ENCODE data around the gene CACNA2D4. TPM values are rescaled to one million over a fixed set of nuclear protein-coding genes. Genes with fewer than 3 reads are reported as not detected.

CACNA2D4 gene
- total RNA-seq, 4 donors from 2014 or later, result 1.4 to 3.3 (median 3.0) TPM

DNA sequence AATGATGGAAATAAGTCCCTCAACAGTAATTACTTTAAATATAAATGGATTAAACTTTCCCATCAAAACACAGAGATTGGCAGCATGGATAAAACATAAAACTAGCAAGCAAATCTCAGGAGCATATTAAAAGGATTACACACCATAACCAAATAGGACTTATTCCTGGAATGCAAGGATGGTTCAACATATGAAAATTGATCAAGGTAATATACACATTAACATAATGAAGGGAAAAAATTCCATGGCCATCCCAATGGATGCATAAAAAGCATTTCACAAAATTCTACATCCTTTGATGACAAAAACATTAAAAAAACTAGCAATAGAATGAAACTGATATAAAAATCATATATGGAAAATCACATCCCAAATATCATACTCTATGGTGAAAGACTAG is 13.6 kb downstream of the CACNA2D4 start:
- Histone ChIP-seq H3K27me3 (peaks cover 24% of the 10 kb centered on the region), H3K4me3 (no peak overlapping the region), H3K9me3 (peaks cover 0 to 58% (median 0%) of the 10 kb centered on the region in 3 donors), H3K27ac (no peak overlapping the region), H3K4me1 (peaks cover 0 to 8% (median 0%) of the 10 kb centered on the region in 3 donors), H3K36me3 (no peaks in the 10 kb centered on the region)
- TF ChIP-seq, protein P1, sequence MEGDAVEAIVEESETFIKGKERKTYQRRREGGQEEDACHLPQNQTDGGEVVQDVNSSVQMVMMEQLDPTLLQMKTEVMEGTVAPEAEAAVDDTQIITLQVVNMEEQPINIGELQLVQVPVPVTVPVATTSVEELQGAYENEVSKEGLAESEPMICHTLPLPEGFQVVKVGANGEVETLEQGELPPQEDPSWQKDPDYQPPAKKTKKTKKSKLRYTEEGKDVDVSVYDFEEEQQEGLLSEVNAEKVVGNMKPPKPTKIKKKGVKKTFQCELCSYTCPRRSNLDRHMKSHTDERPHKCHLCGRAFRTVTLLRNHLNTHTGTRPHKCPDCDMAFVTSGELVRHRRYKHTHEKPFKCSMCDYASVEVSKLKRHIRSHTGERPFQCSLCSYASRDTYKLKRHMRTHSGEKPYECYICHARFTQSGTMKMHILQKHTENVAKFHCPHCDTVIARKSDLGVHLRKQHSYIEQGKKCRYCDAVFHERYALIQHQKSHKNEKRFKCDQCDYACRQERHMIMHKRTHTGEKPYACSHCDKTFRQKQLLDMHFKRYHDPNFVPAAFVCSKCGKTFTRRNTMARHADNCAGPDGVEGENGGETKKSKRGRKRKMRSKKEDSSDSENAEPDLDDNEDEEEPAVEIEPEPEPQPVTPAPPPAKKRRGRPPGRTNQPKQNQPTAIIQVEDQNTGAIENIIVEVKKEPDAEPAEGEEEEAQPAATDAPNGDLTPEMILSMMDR (IDR thresholded peaks at IDR 0.05), result no peak
- TF ChIP-seq EP300 (IDR thresholded peaks at IDR 0.05), result no peak
- ATAC-seq, result no peak

- 49 to 67% methylated on average over 4 to 5 of the region's 5 CpGs for WGBS, 2 donors (ENCODE audit: low coverage in 1 of 2)
- Histone ChIP-seq H3K36me3 (no peaks in the 10 kb centered on the region), H3K4me3 (no peak overlapping the region), H3K27me3 (no peaks in the 10 kb centered on the region), H3K27ac (no peak overlapping the region), H3K4me1 (no peaks in the 10 kb centered on the region), H3K9me3 (peaks cover 0 to 25% (median 0%) of the 10 kb centered on the region in 3 donors)
- TF ChIP-seq, protein P1 (IDR thresholded peaks at IDR 0.05), result no peak
- TF ChIP-seq POLR2A (IDR thresholded peaks at IDR 0.05) (no peak), EP300 (IDR thresholded peaks at IDR 0.05) (no peak), POLR2AphosphoS5 (IDR thresholded peaks at IDR 0.05) (no peak)
- ATAC-seq, result no peak
These were observed 21.5 kb downstream of the CACNA2D4 start for GRCh38 chr12:1896964-1897363.

- TF ChIP-seq EP300 (IDR thresholded peaks at IDR 0.05), result no peak
- TF ChIP-seq POLR2A (IDR thresholded peaks at IDR 0.05), result no peak
- no peak for TF ChIP-seq POLR2AphosphoS5 (IDR thresholded peaks at IDR 0.05)
- TF ChIP-seq, protein P1 (IDR thresholded peaks at IDR 0.05), result no peak
- H3K9me3 ChIP-seq, result peaks cover 0 to 28% (median 0%) of the 10 kb centered on the region in 3 donors
- ATAC-seq, result no peak
- H3K36me3 ChIP-seq, result no peaks in the 10 kb centered on the region
- H3K27ac ChIP-seq, result no peak overlapping the region
- no peak overlapping the region for H3K4me3 ChIP-seq
- no peaks in the 10 kb centered on the region for H3K4me1 ChIP-seq
- no CpG with 5 or more reads among the region's 2 CpGs for WGBS, 2 donors (ENCODE audit: low coverage in 1 of 2)
- H3K27me3 ChIP-seq, result no peaks in the 10 kb centered on the region
These were observed 27.6 kb downstream of the CACNA2D4 start for GRCh38 chr12:1890810-1891209.

DNA sequence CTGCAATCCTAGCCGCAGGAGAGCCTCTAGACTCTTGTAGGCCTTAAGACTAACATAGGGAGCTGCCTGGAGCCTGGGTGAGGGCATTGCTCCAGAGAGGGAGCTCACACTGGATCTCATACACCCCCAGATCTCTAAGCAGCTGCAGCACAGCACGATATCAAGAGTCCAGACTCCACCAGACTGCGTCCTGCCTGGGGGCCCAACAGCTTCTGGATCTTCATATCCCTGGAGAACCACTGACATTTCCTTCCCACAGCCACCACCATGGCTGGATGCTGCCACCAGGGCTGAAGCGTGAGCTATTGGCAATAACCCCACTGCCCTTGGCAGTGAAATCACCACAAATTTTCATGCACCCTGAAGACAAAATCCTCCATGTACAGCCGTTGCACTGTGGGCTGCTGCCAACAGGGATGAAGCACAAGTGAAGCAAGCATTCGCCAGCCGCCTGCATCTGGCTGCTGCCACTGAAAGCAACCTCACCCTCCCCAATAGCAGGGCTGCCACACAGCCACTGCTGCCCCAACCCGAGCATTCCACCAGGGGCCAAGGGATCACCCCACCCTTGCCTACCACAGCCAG is 28.2 kb downstream of the CACNA2D4 start:
- no peaks in the 10 kb centered on the region for H3K36me3 ChIP-seq
- H3K27me3 ChIP-seq, result no peaks in the 10 kb centered on the region
- WGBS, 2 donors (ENCODE audit: low coverage in 1 of 2), result 82% methylated on average over 4 of the region's 8 CpGs; no CpG with 5 or more reads in 1 of the 2 donors
- H3K9me3 ChIP-seq, result peaks cover 0 to 28% (median 0%) of the 10 kb centered on the region in 3 donors
- H3K4me1 ChIP-seq, result no peaks in the 10 kb centered on the region
- no peak overlapping the region for H3K27ac ChIP-seq
- ATAC-seq, result no peak
- no peak overlapping the region for H3K4me3 ChIP-seq
- TF ChIP-seq, protein P1 (IDR thresholded peaks at IDR 0.05), result no peak
- no peak for TF ChIP-seq POLR2A (IDR thresholded peaks at IDR 0.05)
- no peak for TF ChIP-seq POLR2AphosphoS5 (IDR thresholded peaks at IDR 0.05)

GRCh38 chr12:1888923-1889322 is 29.5 kb downstream of the CACNA2D4 start:
- no peaks in the 10 kb centered on the region for H3K27me3 ChIP-seq
- H3K36me3 ChIP-seq, result no peaks in the 10 kb centered on the region
- no peak overlapping the region for H3K27ac ChIP-seq
- TF ChIP-seq POLR2AphosphoS5 (IDR thresholded peaks at IDR 0.05) (no peak), POLR2A (IDR thresholded peaks at IDR 0.05) (no peak), EP300 (IDR thresholded peaks at IDR 0.05) (no peak)
- TF ChIP-seq, protein P1 (IDR thresholded peaks at IDR 0.05), result no peak
- no peak overlapping the region for H3K4me3 ChIP-seq
- 75 to 88% methylated on average over 3 of the region's 3 CpGs for WGBS, 2 donors (ENCODE audit: low coverage in 1 of 2)
- peaks cover 0 to 28% (median 0%) of the 10 kb centered on the region in 3 donors for H3K9me3 ChIP-seq
- no peak for ATAC-seq
- H3K4me1 ChIP-seq, result no peaks in the 10 kb centered on the region

All from gastroesophageal sphincter (tissue), 4 donors.